Stimulated activated CD4-positive, alpha-beta T cell treated with anti-CD3 and anti-CD28 coated beads, Interleukin-15, amount 100 ng/mL, for 48 hours (primary cell): Measurements from ENCODE around the gene TCHP.

Experiments used
- DNase-seq, 2 donors: peaks; one replicate each; pipeline ENCODE4 v3.0.0-alpha.2; 2020; ENCODE audit warnings: low read depth in 2 of 2

Gene TCHP

DNA sequence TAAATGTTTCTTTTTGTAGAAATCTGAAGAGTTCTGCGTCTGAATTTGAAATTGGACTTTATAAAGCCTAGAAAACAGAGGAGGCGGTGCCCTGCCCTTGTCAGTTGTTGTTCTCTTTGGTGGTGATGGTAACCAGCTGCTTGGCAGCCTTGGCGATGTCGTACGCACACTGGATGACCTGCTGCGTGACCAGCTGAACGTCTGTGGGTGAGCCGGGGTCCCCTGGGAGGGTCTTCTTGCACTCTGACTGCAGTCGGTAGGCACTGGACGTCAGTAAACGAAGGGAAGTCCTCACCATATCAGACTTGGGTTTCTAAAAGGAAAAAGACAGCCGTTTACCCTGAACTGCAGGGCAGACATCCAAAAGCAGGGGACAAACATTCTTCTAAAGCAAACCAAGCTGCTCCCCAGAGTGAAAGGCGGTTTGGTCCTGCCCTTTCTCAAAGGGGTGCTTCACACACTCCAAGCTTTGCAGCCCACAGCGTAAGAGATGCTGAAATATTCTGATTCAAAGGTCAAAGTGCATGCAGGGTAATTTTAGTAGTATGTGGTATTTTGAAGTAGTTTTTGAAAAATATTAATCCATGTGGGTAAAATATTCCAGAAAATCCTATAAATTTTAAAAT lies 32.9 kb downstream of the TCHP start:
- DNase-seq, result no peak

DNA sequence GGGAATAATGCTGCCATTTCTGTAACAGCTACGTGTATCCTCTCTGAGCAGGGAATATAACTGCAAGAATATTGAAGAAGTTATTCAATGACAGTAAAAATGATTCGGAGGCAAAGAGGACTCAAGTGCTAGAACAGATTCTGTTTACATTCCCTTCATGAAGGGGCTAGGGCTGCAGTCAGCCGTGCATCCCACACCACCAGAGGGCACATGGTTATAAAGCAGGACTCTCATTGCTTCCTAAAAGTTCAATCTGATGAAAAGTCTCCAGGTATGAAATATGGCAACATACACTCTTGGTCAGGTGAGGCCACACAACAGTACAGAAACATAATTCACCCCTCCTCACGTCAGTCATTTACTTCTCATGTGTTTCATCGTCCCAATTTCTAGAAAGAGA lies 34.0 kb downstream of the TCHP start:
- DNase-seq, result no peak

DNA sequence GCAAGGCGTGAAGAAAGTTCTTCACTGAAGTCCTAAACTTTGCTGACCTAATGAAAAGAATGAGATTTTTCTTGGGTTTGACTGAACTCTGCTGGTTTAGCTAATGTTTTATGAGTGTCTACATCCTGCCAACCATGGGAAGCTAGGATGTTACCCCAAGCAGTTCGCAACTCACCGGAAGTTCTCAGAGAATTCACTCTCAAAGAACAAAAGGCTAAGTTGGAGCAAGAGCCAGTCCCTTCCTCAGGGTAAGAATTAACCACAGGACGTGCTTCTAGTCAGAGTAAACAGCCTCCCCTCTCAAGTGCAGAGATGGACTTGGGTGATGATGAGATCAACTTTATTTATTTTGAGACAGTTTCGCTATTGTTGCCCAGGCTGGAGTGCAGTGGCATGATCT lies 37.3 kb downstream of the TCHP start:
- no peak for DNase-seq

DNA sequence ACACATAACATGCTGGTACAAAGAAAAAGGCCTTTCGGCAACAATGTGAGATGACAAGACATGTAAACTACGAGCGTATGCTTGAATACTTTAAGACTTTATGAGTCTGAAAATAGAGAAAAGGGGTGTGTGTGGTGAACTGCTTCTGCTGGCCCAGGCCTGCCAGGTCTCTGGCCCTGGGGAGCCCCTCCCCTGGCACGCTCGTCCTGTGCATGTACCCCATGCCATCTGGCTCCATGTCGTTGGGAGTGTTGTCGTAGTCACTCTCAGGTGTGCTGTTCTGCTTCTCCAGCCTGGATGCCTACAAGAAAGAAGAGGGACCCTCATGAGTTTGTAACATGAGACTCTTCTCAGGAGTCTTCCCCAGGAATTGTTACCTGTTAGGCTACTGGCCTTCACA lies 38.9 kb downstream of the TCHP start:
- DNase-seq, result no peak

DNA sequence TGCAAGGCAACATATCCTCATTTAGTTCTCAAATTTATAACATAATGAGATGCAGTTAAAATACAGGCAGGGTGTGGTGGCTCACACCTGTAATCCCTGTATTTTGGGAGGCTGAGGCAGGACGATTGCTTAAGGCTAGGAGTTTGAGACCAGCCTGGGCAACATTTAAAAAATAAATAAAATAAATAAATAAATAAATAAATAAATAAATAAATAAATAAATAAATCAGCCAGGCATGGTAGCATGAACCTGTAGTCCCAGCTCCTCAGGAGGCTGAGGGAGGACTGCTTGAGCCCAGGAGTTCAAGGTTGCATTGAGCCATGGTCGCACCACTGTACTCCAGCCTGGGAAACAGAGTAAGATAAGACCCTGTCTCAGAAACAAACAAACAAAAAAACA lies 39.4 kb downstream of the TCHP start:
- no peak for DNase-seq

DNA sequence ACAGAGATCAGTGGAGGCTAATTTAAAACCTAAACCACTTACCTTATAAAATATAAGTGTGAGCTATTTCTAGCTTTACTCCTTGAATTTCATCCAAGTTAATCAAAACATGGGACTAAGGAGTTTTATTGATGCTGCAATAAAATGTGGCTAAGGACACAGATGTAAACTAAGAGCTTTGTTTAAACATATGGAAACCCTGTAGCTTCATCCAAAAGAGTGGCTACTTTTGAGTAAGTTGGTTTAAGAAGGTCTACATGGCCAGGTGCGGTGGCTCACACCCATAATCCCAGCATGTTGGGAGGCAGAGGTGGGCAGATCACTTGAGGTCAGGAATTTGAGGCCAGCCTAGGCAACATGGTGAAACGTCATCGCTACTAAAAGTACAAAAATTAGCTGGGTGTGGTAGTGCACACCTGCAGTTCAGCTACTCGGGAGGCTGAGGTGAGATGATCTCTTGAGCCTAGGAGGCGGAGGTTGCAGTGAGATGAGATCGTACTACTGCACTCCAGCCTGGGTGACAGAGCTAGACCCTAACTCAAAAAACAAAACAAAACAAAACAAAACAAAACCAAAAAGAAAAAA lies 40.4 kb downstream of the TCHP start:
- DNase-seq, result no peak

DNA sequence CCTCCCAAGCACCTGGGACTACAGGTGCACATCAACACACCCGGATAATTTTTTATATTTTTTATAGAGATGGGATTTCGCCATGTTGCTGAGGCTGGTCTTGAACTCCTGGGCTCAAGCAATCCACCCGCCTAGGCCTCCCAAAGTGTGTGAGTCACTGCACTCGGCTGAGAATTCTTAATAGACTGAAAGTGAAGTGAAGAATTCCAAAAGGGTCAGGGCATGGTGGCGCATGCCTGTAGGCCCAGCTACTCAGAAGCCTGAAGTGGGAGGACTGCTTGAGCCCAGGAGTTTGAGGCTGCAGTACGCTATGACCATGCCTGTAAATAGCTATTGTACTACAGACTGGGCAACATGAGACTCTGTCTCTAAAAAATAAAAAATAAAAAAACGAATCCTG lies 43.7 kb downstream of the TCHP start:
- DNase-seq, result no peak

DNA sequence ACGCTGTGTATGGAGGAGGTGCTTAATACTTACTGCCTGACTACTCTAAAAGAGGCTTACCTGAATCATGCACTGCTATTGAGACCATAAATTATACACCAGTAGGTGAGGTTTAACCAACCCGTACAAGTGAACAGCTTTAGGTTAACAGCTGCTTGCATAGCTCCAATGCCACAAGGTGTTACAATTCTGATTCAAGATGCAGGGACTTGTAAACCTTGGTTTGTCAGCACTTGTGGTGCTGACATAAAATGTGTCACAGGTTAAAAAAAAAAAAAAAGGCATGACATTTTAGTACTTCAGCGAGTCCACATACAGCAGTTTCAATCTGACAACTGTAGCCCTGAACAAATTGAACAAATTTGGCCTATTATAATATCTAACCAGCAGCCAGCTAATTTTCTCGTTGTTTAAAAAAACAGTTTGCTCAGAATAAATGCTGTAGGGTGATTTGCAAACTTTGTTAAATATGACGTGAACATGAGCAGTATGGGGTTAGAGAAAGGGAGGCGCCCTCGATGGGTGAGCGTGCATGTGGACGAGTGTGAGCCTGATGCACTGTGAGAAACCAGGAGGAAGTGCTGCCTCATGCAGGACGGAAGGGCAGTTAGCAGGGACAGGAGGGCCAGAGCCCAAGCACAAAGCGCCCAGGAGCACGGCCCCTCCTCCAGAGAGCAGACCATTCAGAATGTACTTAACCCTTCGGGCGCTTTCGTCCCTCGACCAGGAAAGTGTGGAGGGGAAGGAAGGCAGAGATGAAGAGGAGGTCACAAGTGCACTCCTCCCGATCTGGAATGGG lies 44.7 kb downstream of the TCHP start:
- DNase-seq, result no peak

DNA sequence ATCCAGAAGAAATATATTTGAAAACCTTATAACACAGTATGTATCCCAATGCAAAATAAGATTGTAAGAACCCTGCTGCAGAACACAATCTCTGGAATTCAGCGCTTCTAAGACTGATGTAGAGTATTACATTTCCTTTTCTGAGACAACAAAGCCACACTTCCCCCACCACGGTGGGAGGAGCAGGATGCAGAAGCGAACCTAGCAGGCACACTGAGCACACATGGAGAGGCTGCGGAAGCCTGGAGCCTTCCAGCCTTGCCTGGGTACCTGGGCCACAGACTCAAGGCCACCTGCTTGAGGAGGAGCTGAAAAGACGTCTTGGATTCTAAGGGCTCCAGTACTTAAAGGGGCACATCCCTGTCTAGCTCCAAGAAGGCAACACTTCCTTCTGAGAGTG lies 46.4 kb downstream of the TCHP start:
- no peak for DNase-seq

DNA sequence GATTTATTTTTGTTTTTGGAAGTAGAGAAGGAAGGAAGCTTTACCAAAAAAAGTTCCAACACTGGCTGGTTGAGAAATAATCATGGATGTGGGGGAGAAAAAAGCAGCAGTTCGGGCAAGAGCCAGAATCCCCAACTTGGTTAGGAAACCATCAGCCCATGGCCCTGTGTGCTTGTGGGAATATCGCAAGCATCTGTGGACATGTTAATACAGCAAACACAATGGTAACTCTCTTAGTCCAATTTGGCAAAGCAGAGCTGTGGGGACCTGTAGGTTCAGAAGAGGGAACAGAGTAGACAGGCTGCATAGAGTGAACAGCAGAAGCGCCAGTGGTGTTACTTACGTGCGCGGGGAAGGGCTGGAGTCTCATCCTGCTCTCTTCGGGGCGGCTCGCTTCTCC lies 46.8 kb downstream of the TCHP start:
- DNase-seq, result no peak

DNA sequence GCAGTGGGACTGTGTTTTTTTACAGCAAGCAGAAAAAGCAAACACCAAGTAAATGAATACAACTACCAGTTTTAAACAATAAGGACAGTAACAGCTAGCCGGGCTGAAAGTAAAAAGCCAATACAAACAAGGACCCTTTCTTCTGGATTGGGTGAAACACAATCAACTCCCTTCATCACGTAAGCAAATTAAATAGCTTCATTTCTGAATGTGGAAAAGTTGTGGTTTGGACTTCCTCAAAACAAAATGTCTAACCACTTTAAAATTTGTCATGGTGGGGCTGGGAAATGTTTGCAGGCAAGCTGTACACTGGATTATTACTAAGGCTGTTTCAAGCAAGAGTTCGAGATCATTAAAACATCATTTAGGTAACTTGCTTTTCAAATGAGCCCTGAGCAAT lies 47.4 kb downstream of the TCHP start:
- DNase-seq, result no peak

DNA sequence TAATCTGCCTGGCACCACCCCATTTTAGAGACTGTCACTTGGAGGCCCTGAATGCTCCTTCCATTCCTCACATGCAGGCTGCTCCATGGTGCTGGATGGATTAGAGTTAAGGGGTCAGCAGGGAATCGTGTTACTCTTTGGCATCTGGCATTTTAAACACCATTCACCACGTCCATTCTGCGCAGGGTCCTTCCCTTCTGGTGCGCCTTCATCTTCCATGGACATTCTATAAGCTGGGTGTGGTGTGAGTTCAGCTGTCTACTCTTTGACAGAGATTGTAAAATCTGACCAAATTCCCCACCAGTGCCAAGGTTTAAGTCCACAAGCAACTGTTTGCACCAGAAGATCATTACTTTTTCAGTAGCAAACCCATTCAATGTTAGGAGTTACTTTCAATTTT lies 48.3 kb downstream of the TCHP start:
- no peak for DNase-seq

DNA sequence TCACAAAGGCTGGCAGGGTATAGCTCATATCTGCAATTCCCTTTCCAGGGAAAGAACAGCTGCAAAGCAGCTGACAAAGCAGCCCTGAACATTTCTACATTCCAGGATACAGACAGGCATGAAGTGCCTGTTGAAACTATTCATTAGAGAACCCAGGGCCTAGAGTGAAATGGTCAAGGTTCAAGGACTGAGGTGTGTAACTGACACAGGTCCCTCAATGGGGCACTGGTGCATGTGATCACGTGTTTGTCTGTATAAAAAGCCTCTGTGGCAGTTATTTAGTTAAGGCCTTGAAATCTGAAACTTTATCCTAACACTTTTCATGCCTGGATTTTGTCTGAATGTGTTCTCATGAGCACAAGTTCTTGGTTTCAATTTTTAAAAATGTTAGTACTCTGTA lies 49.0 kb downstream of the TCHP start:
- DNase-seq, result no peak

DNA sequence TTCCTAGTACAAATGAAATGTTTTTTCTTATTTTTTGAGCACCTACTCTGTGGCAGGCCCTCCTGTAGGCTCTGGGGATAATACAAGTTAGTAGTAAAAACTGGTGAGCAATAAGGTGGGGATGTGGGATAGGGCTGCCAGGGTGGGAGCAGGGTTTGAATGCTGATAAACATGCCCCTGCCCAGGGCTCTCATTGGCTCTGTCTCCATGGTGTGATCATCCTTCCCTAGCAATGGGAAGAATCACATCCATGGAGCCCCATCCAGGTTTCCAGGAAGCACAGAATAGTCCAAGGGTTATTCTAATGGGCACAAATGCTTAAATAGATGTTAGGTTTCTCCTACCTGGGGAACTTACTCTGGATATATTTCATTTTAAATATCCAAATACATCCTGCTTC lies 50.6 kb downstream of the TCHP start:
- no peak for DNase-seq

DNA sequence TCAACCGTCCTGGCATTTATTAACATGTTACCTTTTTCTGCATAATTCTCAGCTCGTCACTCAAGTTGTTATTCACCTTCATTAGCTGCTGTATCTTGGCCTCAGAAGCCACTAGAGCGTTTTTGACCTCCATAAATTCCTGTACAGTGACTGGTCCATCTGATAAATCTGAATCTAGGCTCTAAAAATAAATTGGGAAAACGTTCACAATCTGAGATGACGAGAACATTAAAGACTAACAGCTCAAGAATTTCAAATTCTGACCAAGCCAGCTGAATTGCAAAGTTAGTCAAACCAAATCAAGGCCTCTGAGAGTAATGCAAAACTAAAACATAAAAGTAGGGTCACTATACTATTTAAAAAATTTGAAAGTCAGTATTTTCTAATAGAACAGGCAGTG lies 51.1 kb downstream of the TCHP start:
- no peak for DNase-seq

DNA sequence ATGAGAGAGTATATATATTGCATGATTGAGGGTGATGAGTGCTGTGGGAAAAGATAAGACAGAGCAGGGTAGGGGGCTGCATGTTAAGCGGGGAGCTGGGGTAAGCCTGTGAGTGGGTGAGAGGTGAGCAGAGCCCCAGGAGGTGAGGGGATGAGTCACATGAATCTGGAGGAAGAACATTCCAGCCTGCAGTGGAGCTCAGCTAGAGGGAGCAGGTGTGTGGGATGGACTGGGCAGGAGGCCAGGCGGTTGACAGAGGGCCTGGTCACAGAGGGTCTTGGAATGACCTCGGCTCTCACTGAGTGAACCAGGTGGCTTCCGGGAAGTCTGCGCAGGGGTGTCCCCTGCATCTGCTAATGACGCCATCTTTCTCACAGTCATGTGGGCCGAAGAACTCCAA lies 51.7 kb downstream of the TCHP start:
- no peak for DNase-seq

DNA sequence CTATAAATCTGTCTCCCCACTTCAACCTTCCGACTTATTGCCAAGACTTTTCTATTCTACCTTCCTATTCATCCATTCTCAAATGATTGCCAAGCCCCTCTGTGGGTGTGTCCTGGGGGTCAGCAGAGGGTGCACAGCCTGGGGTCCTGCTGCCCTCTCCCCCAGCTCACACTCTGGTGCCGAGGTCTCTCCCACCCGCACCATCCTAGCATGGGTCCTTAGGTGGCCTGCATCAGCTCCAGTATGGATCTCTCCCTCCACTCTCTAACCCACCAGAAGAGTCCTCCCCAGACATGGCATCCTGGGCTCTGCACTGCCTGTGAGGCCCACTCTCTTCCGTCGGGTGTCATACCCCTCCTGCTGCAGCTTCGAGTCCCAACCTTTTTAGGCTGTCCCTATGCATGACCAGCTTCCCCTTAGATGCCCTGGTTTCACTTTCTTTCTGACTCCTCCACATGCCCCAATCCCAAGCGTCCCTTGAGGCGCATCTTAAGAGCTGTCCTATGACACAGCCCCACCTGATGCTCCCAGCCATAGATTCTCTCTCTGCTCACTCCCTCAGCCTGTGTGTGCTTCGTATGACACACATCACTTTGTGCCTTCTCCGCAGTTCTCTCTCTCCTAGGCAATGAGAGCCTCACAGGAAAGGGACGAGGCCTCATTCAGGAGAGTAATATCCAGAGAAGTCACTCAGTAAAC lies 52.2 kb downstream of the TCHP start:
- no peak for DNase-seq

DNA sequence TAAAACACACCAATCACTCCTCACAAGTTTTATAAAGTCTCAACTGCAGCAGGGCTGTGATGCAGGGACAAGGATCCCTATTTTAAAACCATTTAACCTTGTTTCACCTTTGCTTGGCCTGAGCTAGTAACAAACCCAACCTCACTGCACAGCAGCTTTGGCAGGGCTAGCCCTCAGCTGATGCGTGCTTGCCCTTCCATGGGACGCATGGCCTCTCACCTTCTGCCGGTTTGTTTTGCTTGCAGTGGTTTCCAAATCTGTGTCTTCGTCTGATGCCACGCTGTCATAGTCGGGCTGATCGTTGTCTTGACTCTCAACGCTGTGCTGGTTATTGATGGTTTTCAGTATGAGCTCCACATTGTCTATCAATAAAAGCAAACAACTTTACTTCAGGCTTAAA lies 52.8 kb downstream of the TCHP start:
- no peak for DNase-seq

DNA sequence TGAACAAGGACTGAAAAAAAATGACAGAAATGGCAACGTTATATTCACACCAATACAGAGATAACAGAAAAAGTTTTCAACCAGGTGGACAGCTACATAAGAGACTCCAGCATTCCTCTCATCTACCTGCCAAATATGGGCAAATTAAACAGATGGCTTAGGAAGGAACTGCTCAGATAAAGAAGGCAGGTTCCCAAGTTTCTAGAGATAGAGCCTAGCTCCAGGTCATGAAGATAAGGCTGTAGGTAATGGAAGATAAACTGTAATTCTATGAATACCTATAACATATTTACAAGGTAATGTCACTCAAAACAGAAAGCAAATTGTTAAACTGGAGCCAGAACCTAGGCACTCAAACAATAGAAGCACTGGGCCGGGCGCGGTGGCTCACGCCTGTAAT lies 53.6 kb downstream of the TCHP start:
- no peak for DNase-seq

DNA sequence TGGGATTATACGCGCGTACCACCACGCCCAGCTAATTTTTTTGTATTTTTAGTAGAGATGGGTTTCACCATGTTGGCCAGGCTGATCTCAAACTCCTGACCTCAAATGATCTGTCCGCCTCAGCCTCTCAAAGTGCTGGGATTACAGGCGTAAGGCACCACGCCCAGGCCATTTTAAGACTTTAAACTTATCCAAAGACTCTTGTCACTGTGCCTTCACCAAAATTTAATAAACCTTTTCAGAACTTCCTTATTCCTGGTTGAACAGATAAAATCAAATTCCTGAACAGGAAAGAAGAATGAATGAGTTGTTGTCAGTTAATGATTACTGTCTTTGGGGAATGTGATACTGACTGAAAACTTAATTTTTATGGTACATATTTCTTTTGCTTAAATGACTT lies 58.3 kb downstream of the TCHP start:
- no peak for DNase-seq

DNA sequence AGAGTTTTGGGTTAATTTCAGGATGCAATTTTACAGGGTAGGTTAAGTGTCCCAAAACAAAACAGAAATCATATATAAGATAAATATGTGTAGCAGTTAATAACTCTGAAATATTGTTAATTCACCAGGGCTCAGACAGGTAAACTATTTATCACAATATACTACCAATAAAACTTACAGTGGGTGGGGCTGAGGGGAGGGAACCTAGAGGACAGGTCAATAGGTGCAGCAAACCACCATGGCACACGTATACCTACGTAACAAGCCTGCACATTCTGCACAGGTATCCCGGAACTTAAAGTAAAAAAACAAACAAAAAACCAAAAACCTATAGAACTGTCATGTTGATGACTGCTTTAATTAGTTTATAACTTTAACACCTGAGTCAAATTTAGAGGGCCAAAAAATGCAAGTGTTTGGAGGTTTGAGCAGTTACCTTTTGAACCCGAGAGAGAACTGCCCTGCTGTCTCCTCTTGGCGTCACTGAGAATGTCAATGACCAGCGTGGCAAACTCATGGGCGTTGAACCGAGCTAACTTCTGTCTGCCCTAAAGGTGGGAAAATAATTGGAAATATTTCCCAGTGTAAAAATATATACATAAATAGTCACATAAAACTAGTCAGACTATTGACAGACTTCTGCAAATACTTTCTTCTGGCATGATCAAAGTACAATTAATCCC lies 59.5 kb downstream of the TCHP start:
- DNase-seq, result no peak

DNA sequence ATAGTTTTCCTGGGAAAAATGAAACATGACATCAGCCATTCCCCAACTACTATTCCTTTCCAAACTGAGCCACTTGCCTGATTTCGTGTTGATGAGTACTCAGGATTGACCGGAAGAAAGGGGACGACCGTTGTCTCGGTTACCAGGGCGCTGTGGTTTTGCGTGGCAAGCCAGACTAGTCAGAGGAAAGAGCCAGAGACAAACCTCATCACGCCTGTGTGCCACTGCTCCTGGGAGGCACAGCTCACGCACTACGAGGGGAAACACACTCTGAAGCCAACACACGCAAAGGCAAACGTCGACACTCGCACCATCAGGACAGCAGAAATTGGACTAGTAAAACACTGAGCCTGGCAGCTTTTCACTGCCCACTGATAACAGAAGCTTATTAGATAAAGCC lies 61.1 kb downstream of the TCHP start:
- DNase-seq, result no peak
